Ishikawa (cell line): Measurements from ENCODE around the gene MAP3K20.

Experiments used
- CEBPB ChIP-seq: IDR thresholded peaks from 2 replicates; pipeline ENCODE4 v1.6.1; 2012
- TF ChIP-seq, protein P1 (sequence below): IDR thresholded peaks from 2 replicates; pipeline ENCODE4 v1.6.1; 2012; ENCODE audit warnings: low read depth, mild to moderate bottlenecking

DNA sequence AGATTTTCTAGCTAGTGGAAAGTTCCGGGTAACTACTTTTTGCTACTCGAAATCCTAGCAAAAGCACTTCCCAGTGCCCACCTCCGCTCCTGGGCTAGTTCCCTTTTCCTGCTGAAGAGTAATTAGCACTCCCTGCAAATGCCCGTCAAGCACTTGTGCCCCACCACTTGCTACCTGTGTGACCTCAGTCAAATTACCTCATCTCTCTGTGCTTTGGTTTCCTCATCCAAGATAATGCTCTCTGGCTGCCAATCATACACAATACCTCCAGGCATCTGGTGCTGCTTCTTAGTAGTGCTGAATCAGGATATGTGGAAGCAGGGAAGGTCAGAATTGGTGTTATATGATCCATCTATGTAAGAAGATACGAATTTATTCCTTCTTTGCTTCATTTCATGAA lies 176.9 kb downstream of the MAP3K20 start:
- TF ChIP-seq, protein P1, sequence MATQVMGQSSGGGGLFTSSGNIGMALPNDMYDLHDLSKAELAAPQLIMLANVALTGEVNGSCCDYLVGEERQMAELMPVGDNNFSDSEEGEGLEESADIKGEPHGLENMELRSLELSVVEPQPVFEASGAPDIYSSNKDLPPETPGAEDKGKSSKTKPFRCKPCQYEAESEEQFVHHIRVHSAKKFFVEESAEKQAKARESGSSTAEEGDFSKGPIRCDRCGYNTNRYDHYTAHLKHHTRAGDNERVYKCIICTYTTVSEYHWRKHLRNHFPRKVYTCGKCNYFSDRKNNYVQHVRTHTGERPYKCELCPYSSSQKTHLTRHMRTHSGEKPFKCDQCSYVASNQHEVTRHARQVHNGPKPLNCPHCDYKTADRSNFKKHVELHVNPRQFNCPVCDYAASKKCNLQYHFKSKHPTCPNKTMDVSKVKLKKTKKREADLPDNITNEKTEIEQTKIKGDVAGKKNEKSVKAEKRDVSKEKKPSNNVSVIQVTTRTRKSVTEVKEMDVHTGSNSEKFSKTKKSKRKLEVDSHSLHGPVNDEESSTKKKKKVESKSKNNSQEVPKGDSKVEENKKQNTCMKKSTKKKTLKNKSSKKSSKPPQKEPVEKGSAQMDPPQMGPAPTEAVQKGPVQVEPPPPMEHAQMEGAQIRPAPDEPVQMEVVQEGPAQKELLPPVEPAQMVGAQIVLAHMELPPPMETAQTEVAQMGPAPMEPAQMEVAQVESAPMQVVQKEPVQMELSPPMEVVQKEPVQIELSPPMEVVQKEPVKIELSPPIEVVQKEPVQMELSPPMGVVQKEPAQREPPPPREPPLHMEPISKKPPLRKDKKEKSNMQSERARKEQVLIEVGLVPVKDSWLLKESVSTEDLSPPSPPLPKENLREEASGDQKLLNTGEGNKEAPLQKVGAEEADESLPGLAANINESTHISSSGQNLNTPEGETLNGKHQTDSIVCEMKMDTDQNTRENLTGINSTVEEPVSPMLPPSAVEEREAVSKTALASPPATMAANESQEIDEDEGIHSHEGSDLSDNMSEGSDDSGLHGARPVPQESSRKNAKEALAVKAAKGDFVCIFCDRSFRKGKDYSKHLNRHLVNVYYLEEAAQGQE = no peak
- no peak for TF ChIP-seq CEBPB
